ENCODE data around the gene PRKCH. TPM values are rescaled to one million over a fixed set of nuclear protein-coding genes. Genes with fewer than 3 reads are reported as not detected.

PRKCH gene
- total RNA-seq, 4 donors from 2014 or later: 17.9 to 105 (median 63.5) TPM

GRCh38 chr14:61377749-61378148, 56.4 kb downstream of the PRKCH start:
- Histone ChIP-seq H3K4me1 (no peaks in the 10 kb centered on the region), H3K4me3 (no peak overlapping the region), H3K27ac (no peak overlapping the region), H3K27me3 (no peaks in the 10 kb centered on the region), H3K36me3 (no peaks in the 10 kb centered on the region), H3K9me3 (no peaks in the 10 kb centered on the region)
- intact Hi-C loops (cut with DNase I; ENCODE audit: low total_unique reads): no loop called here
- DNase-seq: no peak
- TF ChIP-seq POLR2A (IDR thresholded peaks at IDR 0.05): no peak

DNA sequence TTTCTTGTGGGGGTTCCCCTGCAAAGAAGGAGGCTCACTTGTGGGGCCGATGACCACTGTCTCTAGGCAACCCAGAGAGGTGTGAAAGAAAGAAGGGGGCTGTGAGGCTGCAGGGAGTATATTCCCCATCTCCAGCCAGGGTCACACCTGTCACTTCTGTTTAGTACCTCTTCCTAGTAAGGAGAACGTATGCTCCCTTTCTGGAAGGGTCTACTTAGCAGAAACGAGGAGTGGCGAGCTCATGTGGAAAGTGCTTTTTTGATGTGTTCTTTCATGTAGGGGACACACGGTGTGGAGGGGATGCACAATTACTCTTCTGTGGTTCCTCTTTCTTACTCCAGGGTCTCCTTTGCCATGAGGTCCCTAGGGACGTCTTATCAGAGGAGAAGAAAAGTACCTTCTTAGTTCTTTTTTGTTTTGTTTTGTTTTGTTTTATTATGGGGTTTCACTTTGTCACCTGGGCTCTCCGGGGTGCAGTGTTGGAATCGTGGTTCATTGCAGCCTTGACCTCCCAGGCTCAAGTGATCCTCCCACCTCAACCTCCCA, 58.3 kb downstream of the PRKCH start:
- no peak for DNase-seq
- H3K36me3 ChIP-seq: no peaks in the 10 kb centered on the region
- no peaks in the 10 kb centered on the region for H3K27me3 ChIP-seq
- intact Hi-C loops (cut with DNase I; ENCODE audit: low total_unique reads): no loop called here
- no peak overlapping the region for H3K4me3 ChIP-seq
- no peaks in the 10 kb centered on the region for H3K9me3 ChIP-seq
- TF ChIP-seq POLR2A (IDR thresholded peaks at IDR 0.05): no peak
- no peak for TF ChIP-seq CTCF (IDR thresholded peaks at IDR 0.05)
- no peaks in the 10 kb centered on the region for H3K4me1 ChIP-seq
- no peak overlapping the region for H3K27ac ChIP-seq

GRCh38 chr14:61380984-61381383, 59.6 kb downstream of the PRKCH start:
- Histone ChIP-seq H3K4me3 (no peak overlapping the region), H3K27me3 (no peaks in the 10 kb centered on the region), H3K9me3 (no peaks in the 10 kb centered on the region), H3K27ac (no peak overlapping the region), H3K36me3 (no peaks in the 10 kb centered on the region), H3K4me1 (no peaks in the 10 kb centered on the region)
- DNase-seq: no peak
- TF ChIP-seq CTCF (IDR thresholded peaks at IDR 0.05) (no peak), POLR2A (IDR thresholded peaks at IDR 0.05) (no peak)
- intact Hi-C loops (cut with DNase I; ENCODE audit: low total_unique reads): no loop called here

DNA sequence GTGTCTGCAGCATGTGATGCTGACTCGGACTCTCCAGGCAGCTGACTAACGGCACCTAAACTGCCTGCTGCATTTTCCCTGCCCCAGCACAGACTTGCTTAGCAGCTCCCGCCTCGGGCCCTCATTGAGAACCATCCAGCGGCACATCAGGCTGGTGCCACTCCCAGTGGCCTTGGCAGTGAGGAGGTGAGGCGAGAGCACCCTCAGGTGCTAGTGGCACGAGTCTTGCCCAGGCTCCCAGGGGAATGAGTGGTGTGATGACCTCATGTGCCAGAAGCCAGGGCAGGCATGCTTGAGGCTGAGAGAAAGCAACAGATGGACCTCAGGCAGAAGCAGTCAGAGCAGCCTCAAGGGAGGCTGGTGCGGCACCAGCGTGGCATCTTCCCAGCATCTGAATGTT, 60.2 kb downstream of the PRKCH start:
- H3K4me3 ChIP-seq: no peak overlapping the region
- H3K9me3 ChIP-seq: no peaks in the 10 kb centered on the region
- TF ChIP-seq POLR2A (IDR thresholded peaks at IDR 0.05) (no peak), CTCF (IDR thresholded peaks at IDR 0.05) (no peak)
- H3K27ac ChIP-seq: no peak overlapping the region
- H3K27me3 ChIP-seq: no peaks in the 10 kb centered on the region
- intact Hi-C loops (cut with DNase I; ENCODE audit: low total_unique reads): no loop called here
- no peaks in the 10 kb centered on the region for H3K36me3 ChIP-seq
- DNase-seq: no peak
- H3K4me1 ChIP-seq: no peaks in the 10 kb centered on the region

DNA sequence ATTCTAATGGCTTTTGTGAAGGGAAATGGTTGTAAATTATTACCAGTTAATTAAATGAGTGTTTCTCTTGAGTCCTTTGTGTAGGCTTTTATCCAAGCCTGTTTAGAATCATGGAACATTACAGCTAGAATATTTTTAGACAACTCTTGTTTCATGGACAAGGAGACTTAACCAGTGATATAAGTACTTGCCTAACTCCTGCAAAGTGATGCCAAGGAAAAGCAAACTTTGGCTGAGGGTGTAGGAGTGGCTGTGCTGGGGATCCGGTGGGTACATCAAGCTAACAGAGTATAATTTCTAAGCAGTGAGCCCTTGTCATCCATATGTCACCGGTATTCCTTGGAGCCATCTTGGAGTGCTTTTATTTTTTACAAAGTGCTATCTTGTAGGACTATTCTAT, 61.5 kb downstream of the PRKCH start:
- H3K9me3 ChIP-seq: no peaks in the 10 kb centered on the region
- H3K27ac ChIP-seq: no peak overlapping the region
- H3K27me3 ChIP-seq: no peaks in the 10 kb centered on the region
- no peak overlapping the region for H3K4me3 ChIP-seq
- intact Hi-C loops (cut with DNase I; ENCODE audit: low total_unique reads): no loop called here
- DNase-seq: no peak
- no peak for TF ChIP-seq POLR2A (IDR thresholded peaks at IDR 0.05)
- TF ChIP-seq CTCF (IDR thresholded peaks at IDR 0.05): no peak
- no peaks in the 10 kb centered on the region for H3K4me1 ChIP-seq
- H3K36me3 ChIP-seq: no peaks in the 10 kb centered on the region
